Ascending aorta (tissue), 2 donors: Measurements from ENCODE around the gene LOXL4. TPM values are rescaled to one million over a fixed set of nuclear protein-coding genes. Genes with fewer than 3 reads are reported as not detected.

Experiments
- DNase-seq, 2 donors: peaks; one replicate each; pipeline ENCODE4 v3.0.0-alpha.2; 2019; ENCODE audit warnings: low spot score in 2 of 2
- H3K27ac ChIP-seq, 2 donors: fragments of 200-600 bp; sonication (generic); one replicate each; pipeline ENCODE4 v1.5.1; 2016 to 2017; ENCODE audit warnings: mild to moderate bottlenecking in 1 of 2
- H3K27me3 ChIP-seq: fragments of 200-600 bp; sonication (generic); one replicate; pipeline ENCODE4 v1.5.1; 2017
- H3K36me3 ChIP-seq, 2 donors: fragments of 200-600 bp; sonication (generic); one replicate each; pipeline ENCODE4 v1.5.1; 2016
- H3K4me1 ChIP-seq, 2 donors: fragments of 200-600 bp; sonication (generic); one replicate each; pipeline ENCODE4 v1.5.1; 2016 to 2017; ENCODE audit warnings: mild to moderate bottlenecking in 1 of 2
- H3K4me3 ChIP-seq, 2 donors: fragments of 200-600 bp; sonication (generic); one replicate each; pipeline ENCODE4 v1.5.1; 2016 to 2017; ENCODE audit warnings: mild to moderate bottlenecking in 1 of 2
- H3K9me3 ChIP-seq, 2 donors: fragments of 200-600 bp; sonication (generic); one replicate each; pipeline ENCODE4 v1.5.1; 2016
- intact Hi-C: fragments of 100-400 bp; cut with DNase I; formaldehyde crosslinking; loops from one replicate; pipeline ENCODE4 v1.15.1; 2023
- total RNA-seq: library from RNA; depleted of rRNA; stranded (reverse); fragments of >200 nt; gene quantifications from one replicate; pipeline ENCODE4 v1.1.0, GENCODE V29; 2016
- TF ChIP-seq, protein P1 (sequence below), 3 experiments: fragments of 200-600 bp in 2 of 3; fragments of 450-650 bp in 1 of 3; sonication (generic) in 2 of 3; IDR thresholded peaks; one replicate each; pipeline ENCODE4 v1.5.1; 2016 to 2019; ENCODE audit warnings: antibody characterized with exemption in 3 of 3, mild to moderate bottlenecking in 1 of 3, moderate library complexity in 1 of 3

LOXL4 gene
- total RNA-seq, 1 donor from 2014 or later, result 3.7 TPM

DNA sequence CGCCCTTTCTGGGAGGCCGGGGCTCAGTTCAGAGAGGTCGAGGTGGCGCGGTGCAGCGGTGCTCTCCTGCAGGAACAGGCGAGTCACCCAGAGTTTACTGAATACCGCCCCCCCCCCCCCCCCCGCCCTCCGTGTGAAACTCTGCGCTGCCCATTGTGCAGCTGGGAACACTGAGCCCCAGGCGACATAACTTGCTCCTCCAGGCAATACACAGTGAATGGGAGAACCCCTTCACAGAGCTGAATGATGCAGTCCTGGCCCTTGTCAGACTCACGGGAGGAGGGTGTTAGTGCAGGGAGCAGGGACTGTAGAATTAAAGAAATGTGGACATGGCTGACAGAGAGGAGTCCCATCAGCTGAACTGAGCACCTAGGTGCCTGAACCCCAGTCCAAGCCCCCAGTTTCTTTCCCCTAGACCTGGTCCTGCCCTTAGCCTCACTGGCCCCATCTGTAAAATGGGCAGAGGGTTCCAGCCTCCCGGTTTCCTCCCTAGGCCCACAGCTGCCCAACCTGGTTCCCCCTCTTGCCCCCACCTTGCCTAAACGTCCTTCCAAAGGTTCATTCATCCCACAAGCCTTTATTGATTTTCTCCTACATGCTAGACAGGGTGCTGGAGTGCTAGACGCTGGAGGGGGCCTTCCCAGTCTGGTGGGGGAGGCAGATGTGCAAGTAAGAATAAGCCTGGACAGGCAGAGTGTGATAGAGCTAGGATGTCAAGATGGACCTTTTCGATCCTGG is 869 bp upstream of the LOXL4 start:
- no peaks in the 10 kb centered on the region for H3K9me3 ChIP-seq
- peak overlapping the region; percentile 91 to 98 for H3K27ac ChIP-seq
- peaks cover 5 to 32% of the 10 kb centered on the region in 2 donors for H3K4me1 ChIP-seq
- DNase-seq, result peak in 1 of 2 donors; percentile 67
- TF ChIP-seq, protein P1, sequence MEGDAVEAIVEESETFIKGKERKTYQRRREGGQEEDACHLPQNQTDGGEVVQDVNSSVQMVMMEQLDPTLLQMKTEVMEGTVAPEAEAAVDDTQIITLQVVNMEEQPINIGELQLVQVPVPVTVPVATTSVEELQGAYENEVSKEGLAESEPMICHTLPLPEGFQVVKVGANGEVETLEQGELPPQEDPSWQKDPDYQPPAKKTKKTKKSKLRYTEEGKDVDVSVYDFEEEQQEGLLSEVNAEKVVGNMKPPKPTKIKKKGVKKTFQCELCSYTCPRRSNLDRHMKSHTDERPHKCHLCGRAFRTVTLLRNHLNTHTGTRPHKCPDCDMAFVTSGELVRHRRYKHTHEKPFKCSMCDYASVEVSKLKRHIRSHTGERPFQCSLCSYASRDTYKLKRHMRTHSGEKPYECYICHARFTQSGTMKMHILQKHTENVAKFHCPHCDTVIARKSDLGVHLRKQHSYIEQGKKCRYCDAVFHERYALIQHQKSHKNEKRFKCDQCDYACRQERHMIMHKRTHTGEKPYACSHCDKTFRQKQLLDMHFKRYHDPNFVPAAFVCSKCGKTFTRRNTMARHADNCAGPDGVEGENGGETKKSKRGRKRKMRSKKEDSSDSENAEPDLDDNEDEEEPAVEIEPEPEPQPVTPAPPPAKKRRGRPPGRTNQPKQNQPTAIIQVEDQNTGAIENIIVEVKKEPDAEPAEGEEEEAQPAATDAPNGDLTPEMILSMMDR (IDR thresholded peaks at IDR 0.05), result no peak
- H3K4me3 ChIP-seq, result peak overlapping the region; percentile 57 to 68
- H3K36me3 ChIP-seq, result no peaks in the 10 kb centered on the region
- H3K27me3 ChIP-seq, result no peaks in the 10 kb centered on the region
- intact Hi-C loops, result loop anchor here (5.0 kb wide), 1 partner anchor 178 kb away; the partner anchor contains the start of gene HPS1

DNA sequence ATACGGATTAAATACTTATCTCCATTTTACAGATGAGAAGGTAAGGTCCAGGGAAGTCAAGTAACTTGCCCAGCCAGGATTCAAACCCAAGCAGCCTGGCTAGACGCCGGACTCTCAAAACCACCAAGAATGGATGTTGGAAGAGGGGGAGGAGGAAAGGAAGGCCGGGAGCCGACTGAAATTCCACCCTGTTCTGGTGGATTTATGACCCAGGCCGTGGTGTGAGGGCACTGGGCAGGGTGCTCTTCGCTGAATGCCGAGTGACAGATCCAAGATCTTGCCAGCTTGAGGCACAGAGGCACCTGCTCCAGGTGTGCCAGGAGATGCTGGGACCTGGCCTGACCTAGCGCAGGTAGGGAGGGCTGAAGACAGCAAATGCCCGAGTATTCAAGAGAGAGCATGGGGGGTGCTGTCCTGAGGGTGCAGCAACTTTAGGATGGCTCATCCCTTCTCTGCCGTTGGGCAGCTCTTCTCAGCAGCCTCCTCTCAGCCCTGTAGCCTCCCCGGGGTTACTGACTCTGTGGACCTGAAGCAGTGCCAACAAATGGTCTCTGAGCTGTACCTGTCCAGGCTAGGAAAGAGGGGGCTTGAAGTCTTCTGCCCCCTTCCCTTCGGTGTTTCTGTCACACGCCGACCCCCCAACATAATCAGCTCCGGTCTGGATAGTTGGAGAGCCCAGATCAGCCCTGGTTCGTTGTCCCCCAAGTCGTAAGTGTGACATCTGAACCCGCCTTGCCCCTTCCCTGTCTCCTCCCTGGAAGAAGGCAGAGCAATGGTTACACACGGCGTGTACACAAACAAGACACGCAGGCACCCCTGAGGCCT is 713 bp downstream of the LOXL4 start:
- TF ChIP-seq, protein P1 (IDR thresholded peaks at IDR 0.05), result no peak
- Histone ChIP-seq H3K4me1 (peaks cover 5 to 32% of the 10 kb centered on the region in 2 donors), H3K27me3 (no peaks in the 10 kb centered on the region), H3K4me3 (peak overlapping the region; percentile 57 to 68), H3K9me3 (no peaks in the 10 kb centered on the region), H3K27ac (peak overlapping the region; percentile 93 to 98), H3K36me3 (no peaks in the 10 kb centered on the region)
- intact Hi-C loops, result loop anchor here (5.0 kb wide), 1 partner anchor 180 kb away; the partner anchor contains the start of gene HPS1
- DNase-seq, result peak in 1 of 2 donors; percentile 60

DNA sequence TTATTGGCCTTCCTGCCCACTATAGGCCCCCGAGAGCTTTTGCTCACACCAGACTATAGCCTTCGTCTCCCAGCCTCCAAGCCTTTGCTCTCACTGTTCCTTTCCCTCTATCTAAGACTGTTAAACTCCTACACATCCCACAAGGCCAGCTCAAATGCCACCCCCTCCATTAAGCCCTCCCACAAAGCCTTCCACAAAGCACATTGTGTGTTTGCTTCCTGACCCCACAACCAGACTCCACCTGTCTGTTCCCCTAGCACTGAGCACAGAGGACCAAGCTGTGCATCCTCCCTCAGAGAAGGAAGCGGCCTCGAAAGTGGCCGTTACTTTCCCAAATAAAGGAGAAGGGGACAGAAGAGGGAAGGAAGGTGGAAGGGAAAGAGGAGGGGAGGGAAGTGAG is 1.3 kb downstream of the LOXL4 start:
- Histone ChIP-seq H3K4me3 (no peak overlapping the region), H3K27me3 (no peaks in the 10 kb centered on the region), H3K4me1 (peaks cover 5 to 35% of the 10 kb centered on the region in 2 donors), H3K9me3 (no peaks in the 10 kb centered on the region), H3K27ac (peak overlapping the region; percentile 93 to 98), H3K36me3 (no peaks in the 10 kb centered on the region)
- TF ChIP-seq, protein P1 (IDR thresholded peaks at IDR 0.05), result no peak
- intact Hi-C loops, result loop anchor here (5.0 kb wide), 1 partner anchor 181 kb away; the partner anchor contains the start of gene HPS1
- DNase-seq, result no peak

DNA sequence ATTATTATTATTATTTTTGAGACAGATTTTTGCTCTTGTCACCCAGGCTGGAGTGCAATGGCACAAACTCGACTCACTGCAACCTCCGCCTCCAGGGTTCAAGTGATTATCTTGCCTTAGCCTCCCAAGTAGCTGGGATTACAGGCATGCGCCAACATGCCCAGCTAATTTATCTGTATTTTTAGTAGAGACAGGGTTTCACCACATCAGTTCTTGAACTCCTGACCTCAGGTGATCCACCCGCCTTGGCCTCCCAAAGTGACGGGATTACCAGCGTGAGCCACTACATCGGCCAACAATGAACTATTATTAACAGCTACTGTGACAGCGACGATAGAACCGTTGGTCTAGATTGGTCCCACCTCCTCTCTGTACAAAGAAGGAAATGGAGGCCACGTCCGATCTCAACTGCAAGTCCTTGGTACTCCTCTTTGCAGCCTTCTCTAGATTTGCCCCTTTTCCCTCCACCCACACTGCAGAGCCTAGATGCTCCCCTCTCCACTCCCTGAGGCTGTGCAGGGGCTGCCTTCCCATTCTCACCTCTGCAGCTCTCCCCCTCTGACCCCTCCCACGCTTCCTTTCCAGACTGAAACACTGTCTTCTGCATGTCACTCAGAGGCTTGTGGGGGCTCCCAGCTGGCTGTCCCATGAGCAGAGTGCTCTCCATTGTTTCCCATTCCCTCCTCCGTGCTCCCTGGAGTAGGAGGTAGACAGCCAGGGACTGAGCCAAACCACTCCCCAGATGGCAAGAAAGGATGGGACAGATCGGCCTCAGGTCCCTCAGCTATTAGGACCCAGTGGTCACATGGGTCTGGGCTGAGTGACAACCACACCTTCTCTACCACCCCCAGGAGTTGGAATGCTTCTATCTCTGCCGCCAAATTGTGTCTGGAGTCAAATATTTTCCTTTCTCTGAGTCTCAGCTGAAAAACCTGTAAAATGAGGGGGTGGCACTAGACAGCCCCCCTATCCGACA is 2.3 kb downstream of the LOXL4 start:
- intact Hi-C loops, result loop anchor here (5.0 kb wide), 1 partner anchor 182 kb away; the partner anchor contains the start of gene HPS1
- Histone ChIP-seq H3K36me3 (no peaks in the 10 kb centered on the region), H3K27me3 (no peaks in the 10 kb centered on the region), H3K27ac (peak overlapping the region; percentile 93 to 98), H3K9me3 (no peaks in the 10 kb centered on the region), H3K4me3 (no peak overlapping the region), H3K4me1 (peaks cover 5 to 30% of the 10 kb centered on the region in 2 donors)
- DNase-seq, result no peak
- TF ChIP-seq, protein P1 (IDR thresholded peaks at IDR 0.05), result no peak
